ENCODE measurements around the gene OR2F2.

- TF ChIP-seq FOXM1 (IDR thresholded peaks at IDR 0.05; ENCODE audit: borderline replicate concordance) (no peak), BHLHE40 (IDR thresholded peaks at IDR 0.05; ENCODE audit: borderline replicate concordance) (no peak), HDGF (IDR thresholded peaks at IDR 0.05; ENCODE audit: borderline replicate concordance) (no peak), L3MBTL2 (conservative IDR thresholded peaks at IDR 0.05) (no peak), ZNF384 (IDR thresholded peaks at IDR 0.05) (no peak), SUZ12 (IDR thresholded peaks at IDR 0.05) (no peak)
These were observed 26.0 kb downstream of the OR2F2 start for GRCh38 chr7:143960813-143961610.

Data from HEK293T (cell line).